GM18907 (cell line): ENCODE measurements around the gene TIMM22.

ENCODE experiments used
- ATAC-seq: cut with Tn5 transposase; IDR thresholded peaks from one replicate; pipeline ENCODE4 v1.9.1; 2021; ENCODE audit warnings: mild to moderate bottlenecking, moderate library complexity; ENCODE audit not compliant: unreplicated experiment

Gene TIMM22

GRCh38 chr17:1001640-1002411, 4.9 kb downstream of the TIMM22 start:
- no peak for ATAC-seq

GRCh38 chr17:1002412-1002753, 5.5 kb downstream of the TIMM22 start:
- ATAC-seq, result no peak

- ATAC-seq, result no peak
Observed at GRCh38 chr17:1002771-1003555, 6.0 kb downstream of the TIMM22 start.

- ATAC-seq, result no peak
Observed at GRCh38 chr17:1003633-1003971, 6.7 kb downstream of the TIMM22 start.

GRCh38 chr17:1003972-1004768, 7.2 kb downstream of the TIMM22 start:
- ATAC-seq, result no peak

GRCh38 chr17:1004769-1005295, 7.9 kb downstream of the TIMM22 start:
- ATAC-seq, result no peak

- no peak for ATAC-seq
Observed at GRCh38 chr17:1005361-1005946, 8.5 kb downstream of the TIMM22 start.

GRCh38 chr17:1006054-1006453, 9.1 kb downstream of the TIMM22 start:
- ATAC-seq, result no peak

GRCh38 chr17:1007310-1008007, 10.5 kb downstream of the TIMM22 start:
- ATAC-seq, result no peak

GRCh38 chr17:1008008-1008761, 11.3 kb downstream of the TIMM22 start:
- ATAC-seq, result no peak

GRCh38 chr17:1009229-1010085, 12.5 kb downstream of the TIMM22 start:
- ATAC-seq, result no peak

- no peak for ATAC-seq
Observed at GRCh38 chr17:1010086-1010450, 13.1 kb downstream of the TIMM22 start.

GRCh38 chr17:1010586-1010985, 13.7 kb downstream of the TIMM22 start:
- ATAC-seq, result no peak

GRCh38 chr17:1011138-1011537, 14.2 kb downstream of the TIMM22 start:
- ATAC-seq, result no peak

GRCh38 chr17:1011760-1012735, 15.1 kb downstream of the TIMM22 start:
- ATAC-seq, result no peak

- ATAC-seq, result no peak
Observed at GRCh38 chr17:1012823-1013728, 16.1 kb downstream of the TIMM22 start.

GRCh38 chr17:1013729-1014090, 16.8 kb downstream of the TIMM22 start:
- ATAC-seq, result no peak
